HG03196 (cell line): Measurements from ENCODE around the gene TBKBP1.
"Not testable (repeated sequence)": the region's sequence is repeated elsewhere in the genome, so short reads cannot be mapped to it uniquely, and the experiment has no call there.

Experiments
- ATAC-seq: cut with Tn5 transposase; IDR thresholded peaks from one replicate; pipeline ENCODE4 v1.9.1; 2021; ENCODE audit not compliant: unreplicated experiment

TBKBP1 gene

GRCh38 chr17:47731396-47731795 lies 37.4 kb downstream of the TBKBP1 start:
- ATAC-seq, result no peak

GRCh38 chr17:47732399-47733046 lies 38.6 kb downstream of the TBKBP1 start:
- ATAC-seq, result no peak

- ATAC-seq, result peak; percentile 62
Measured at GRCh38 chr17:47733047-47733673, 39.2 kb downstream of the TBKBP1 start, which contains the start of gene TBX21. Gene TBX21 (plus strand): TSS chr17:47733236. CDS start chr17:47733455, 219 bp downstream.

GRCh38 chr17:47733674-47734410 lies 39.9 kb downstream of the TBKBP1 start:
- peak; percentile 10 for ATAC-seq

GRCh38 chr17:47735139-47735464 lies 41.1 kb downstream of the TBKBP1 start:
- no peak for ATAC-seq

GRCh38 chr17:47735536-47736011 lies 41.6 kb downstream of the TBKBP1 start:
- ATAC-seq, result peak; percentile 31

- no peak for ATAC-seq
Measured at GRCh38 chr17:47736501-47737495, 42.8 kb downstream of the TBKBP1 start.

- no peak for ATAC-seq
Measured at GRCh38 chr17:47738178-47738577, 44.2 kb downstream of the TBKBP1 start.

GRCh38 chr17:47739150-47739549 lies 45.2 kb downstream of the TBKBP1 start:
- ATAC-seq, result no peak

GRCh38 chr17:47739945-47740344 lies 46.0 kb downstream of the TBKBP1 start:
- ATAC-seq, result not testable (repeated sequence)

GRCh38 chr17:47741109-47741792 lies 47.3 kb downstream of the TBKBP1 start:
- ATAC-seq, result no peak

- ATAC-seq, result no peak
Measured at GRCh38 chr17:47741793-47742145, 47.8 kb downstream of the TBKBP1 start.

- ATAC-seq, result no peak
Measured at GRCh38 chr17:47742319-47743181, 48.6 kb downstream of the TBKBP1 start.

GRCh38 chr17:47744168-47745036 lies 50.4 kb downstream of the TBKBP1 start:
- no peak for ATAC-seq

GRCh38 chr17:47745037-47745380 lies 51.0 kb downstream of the TBKBP1 start:
- ATAC-seq, result no peak

- no peak for ATAC-seq
Measured at GRCh38 chr17:47751471-47751870, 57.5 kb downstream of the TBKBP1 start.

- ATAC-seq, result no peak
Measured at GRCh38 chr17:47757386-47757785, 63.4 kb downstream of the TBKBP1 start.

GRCh38 chr17:47760409-47761140 lies 66.6 kb downstream of the TBKBP1 start:
- no peak for ATAC-seq
